ENCODE results near the gene PFKFB2.

PFKFB2 gene

GRCh38 chr1:207093944-207094343, 40.9 kb downstream of the PFKFB2 start:
- no peak for DNase-seq

DNA sequence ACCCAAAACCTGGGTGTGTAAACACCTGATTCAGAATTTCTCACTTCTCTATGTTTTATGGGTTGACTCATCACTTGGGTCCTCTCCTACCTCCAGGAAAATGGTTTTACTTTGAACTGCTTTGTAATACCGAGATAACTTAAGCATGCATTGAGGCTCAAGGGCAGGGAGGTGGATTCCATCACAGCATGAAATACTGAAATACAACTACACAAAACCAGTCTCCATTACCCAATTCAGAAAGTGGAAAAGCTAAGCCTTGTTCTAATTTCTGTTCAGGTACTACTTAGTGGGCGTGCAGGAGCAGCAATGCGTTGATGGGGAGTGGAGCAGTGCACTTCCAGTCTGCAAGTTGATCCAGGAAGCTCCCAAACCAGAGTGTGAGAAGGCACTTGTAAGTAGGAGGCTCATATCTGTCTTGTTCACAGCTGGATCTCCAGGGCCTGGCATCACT, 44.8 kb downstream of the PFKFB2 start:
- DNase-seq = no peak

GRCh38 chr1:207101720-207102119, 48.6 kb downstream of the PFKFB2 start:
- no peak for DNase-seq

DNA sequence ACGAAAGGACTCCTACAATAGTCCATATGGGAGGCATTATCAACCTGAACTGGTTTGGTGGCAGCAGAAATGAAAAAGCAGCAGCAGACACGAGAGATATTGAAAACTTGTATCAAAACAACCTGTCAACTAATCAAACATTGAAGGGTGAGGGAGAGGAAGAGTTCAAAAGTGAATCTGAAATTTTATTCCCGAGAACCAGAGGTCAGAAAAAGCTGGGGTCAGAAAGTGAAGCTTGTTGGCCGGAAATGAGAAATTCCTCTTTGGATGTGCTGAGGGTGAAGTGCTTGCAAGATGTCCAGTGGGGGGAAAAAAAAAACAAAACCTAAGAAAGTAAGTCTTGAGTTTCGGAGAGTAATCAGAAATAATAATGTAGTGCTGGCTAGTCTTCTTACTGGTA, 49.1 kb downstream of the PFKFB2 start:
- no peak for DNase-seq

GRCh38 chr1:207102659-207103058, 49.6 kb downstream of the PFKFB2 start:
- DNase-seq = no peak

GRCh38 chr1:207103892-207104373, 50.9 kb downstream of the PFKFB2 start, which contains the start of gene C4BPA:
Gene C4BPA, plus strand, starts transcription at chr1:207104233. Its CDS starts 8,793 bp downstream, at chr1:207113026.
- DNase-seq = no peak

- DNase-seq = no peak
These were observed 55.9 kb downstream of the PFKFB2 start for GRCh38 chr1:207109004-207109403.

GRCh38 chr1:207112616-207113296, 59.7 kb downstream of the PFKFB2 start:
- DNase-seq = no peak

- no peak for DNase-seq
These were observed 62.2 kb downstream of the PFKFB2 start for GRCh38 chr1:207115269-207115668.

DNA sequence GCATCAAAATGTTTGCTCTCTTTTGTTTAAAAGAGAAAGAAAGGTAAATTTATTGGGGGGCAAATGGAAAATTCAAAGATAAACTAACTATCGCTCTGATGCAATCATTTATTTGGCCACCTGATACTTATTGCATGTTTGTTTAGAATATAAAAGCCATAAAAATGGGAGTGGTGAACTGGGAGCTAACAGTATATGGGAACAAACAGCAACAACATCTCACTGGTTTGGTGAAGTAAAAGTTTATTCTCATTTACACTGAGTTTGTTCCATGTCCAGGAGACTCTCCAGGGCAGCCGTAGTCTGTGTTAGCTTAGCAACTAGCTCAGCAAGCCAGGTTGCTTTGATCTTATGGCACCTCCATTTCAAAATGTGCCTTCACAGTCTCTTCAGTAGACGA, 71.3 kb downstream of the PFKFB2 start:
- no peak for DNase-seq

DNA sequence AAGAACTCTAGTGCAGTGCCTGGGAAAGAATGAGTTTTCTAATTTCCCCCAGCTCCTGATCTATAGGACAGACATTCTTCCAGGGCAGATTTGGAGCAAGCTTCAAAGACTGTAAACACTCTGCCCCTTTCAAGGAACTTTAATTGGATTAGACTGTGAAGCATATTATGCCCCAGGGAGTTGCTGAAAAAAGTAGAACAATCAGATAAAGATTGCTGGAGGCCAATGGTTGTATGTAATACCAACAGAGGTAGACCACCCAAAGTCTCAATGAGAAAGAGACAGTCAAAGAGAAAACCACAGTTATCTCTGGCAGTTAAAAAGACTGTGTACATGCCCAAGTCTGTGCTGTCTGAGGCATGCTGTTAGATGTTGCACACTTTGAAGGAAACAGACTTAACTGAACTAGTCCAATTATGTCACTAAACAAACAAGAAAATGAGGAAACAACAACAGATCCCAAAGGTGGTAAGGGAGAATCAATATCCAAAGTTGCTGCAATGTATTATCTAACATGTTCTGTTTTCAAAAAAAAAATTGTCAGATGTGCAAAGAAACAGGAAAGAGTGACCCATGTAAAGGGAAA, 75.4 kb downstream of the PFKFB2 start:
- no peak for DNase-seq

- DNase-seq = no peak
These were observed 76.0 kb downstream of the PFKFB2 start for GRCh38 chr1:207129053-207129452.
